Rectal smooth muscle tissue (tissue), 1 donor: ENCODE measurements around the gene PRND.
"Not testable (repeated sequence)": the region's sequence is repeated elsewhere in the genome, so short reads cannot be mapped to it uniquely, and the experiment has no call there.

Source experiments
- H3K27ac ChIP-seq: one replicate; pipeline ENCODE4 v1.7.0; 2013; ENCODE audit warnings: low read depth, low read length, inconsistent platforms
- H3K27me3 ChIP-seq: one replicate; pipeline ENCODE4 v1.7.0; 2013; ENCODE audit warnings: low read length; ENCODE audit not compliant: control insufficient read depth, insufficient read depth
- H3K36me3 ChIP-seq: one replicate; pipeline ENCODE4 v1.7.0; 2013; ENCODE audit warnings: low read length; ENCODE audit not compliant: control insufficient read depth, insufficient read depth
- H3K4me1 ChIP-seq: one replicate; pipeline ENCODE4 v1.7.0; 2013; ENCODE audit warnings: low read length; ENCODE audit not compliant: control insufficient read depth, insufficient read depth
- H3K4me3 ChIP-seq: one replicate; pipeline ENCODE4 v1.7.0; 2013; ENCODE audit warnings: low read length
- H3K9ac ChIP-seq: one replicate; pipeline ENCODE4 v1.7.0; 2013; ENCODE audit warnings: low read length

The PRND gene

GRCh38 chr20:4763261-4763660 is 41.6 kb downstream of the PRND start:
- Histone ChIP-seq H3K27me3 (no peaks in the 10 kb centered on the region), H3K4me3 (no peak overlapping the region), H3K27ac (no peak overlapping the region), H3K4me1 (no peaks in the 10 kb centered on the region), H3K9ac (no peak overlapping the region), H3K36me3 (no peaks in the 10 kb centered on the region)

DNA sequence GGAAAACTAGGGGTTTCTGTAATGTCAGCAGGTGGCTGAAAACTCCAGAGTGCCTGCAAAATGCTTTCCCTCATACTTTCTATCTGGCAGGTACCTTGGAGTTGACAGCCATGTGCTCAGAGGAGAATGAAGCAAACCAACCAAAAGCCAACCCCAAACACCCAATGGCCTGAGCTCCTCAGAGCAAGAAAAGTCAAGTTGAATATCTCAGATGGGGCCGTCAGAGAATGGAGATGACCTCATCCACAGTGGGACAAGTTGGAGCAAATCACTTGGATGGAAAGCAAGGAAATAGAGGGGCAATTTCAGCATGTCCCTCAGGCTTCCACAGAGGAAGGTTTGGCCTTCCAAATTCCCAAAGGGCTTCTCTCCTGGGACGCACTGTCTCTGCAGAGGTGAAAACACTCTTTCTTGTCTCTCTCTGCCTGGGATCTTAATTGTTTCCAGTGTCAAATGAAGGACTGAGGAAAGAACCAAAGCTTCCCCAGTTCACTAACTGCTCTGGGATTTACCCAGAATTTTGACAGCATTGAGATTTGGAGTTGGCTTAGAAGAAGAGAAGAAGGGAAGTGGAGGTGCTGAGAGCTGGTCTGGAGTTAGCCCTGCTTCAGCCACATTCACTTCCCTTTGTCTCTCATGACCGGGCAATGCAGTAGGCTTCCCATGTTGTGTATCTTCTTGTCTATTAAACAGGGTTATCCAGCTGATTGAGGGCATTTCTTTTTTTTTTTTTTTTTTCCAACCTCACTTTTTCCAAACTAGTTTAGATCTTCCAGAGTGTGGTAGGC is 42.2 kb downstream of the PRND start:
- H3K4me1 ChIP-seq: no peaks in the 10 kb centered on the region
- H3K9ac ChIP-seq: no peak overlapping the region
- H3K36me3 ChIP-seq: no peaks in the 10 kb centered on the region
- H3K4me3 ChIP-seq: no peak overlapping the region
- H3K27me3 ChIP-seq: no peaks in the 10 kb centered on the region
- no peak overlapping the region for H3K27ac ChIP-seq

- Histone ChIP-seq H3K9ac (no peak overlapping the region), H3K36me3 (no peaks in the 10 kb centered on the region), H3K27ac (no peak overlapping the region), H3K27me3 (no peaks in the 10 kb centered on the region), H3K4me1 (no peaks in the 10 kb centered on the region), H3K4me3 (no peak overlapping the region)
Measured at GRCh38 chr20:4764805-4765204, 43.1 kb downstream of the PRND start.

- H3K27ac ChIP-seq: no peak overlapping the region
- H3K27me3 ChIP-seq: no peaks in the 10 kb centered on the region
- no peaks in the 10 kb centered on the region for H3K36me3 ChIP-seq
- no peak overlapping the region for H3K4me3 ChIP-seq
- no peak overlapping the region for H3K9ac ChIP-seq
- no peaks in the 10 kb centered on the region for H3K4me1 ChIP-seq
Measured at GRCh38 chr20:4765681-4766080, 44.0 kb downstream of the PRND start.

GRCh38 chr20:4766631-4767030 is 44.9 kb downstream of the PRND start:
- Histone ChIP-seq H3K27ac (no peak overlapping the region), H3K4me3 (no peak overlapping the region), H3K9ac (no peak overlapping the region), H3K36me3 (no peaks in the 10 kb centered on the region), H3K27me3 (no peaks in the 10 kb centered on the region), H3K4me1 (no peaks in the 10 kb centered on the region)

DNA sequence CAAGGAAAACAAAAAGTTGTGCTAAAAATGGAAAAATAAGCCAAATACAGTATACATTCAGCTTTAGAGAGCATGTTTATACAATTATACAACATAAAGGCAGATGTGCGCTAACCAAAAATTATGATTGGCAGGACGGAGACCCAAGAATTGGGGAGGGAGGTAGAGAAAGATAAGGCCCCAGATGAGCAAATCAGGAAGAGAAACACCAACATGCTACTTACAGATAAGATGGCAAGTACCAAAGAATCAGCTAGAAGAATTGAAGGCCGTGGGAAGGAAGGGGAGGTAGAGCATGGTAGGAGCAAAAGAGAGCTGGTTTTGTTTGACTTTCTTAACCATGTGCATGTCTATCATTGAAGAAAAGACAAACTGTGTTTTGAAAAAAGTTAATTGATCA is 45.4 kb downstream of the PRND start:
- H3K27ac ChIP-seq: no peak overlapping the region

GRCh38 chr20:4769328-4769727 is 47.6 kb downstream of the PRND start:
- no peak overlapping the region for H3K4me3 ChIP-seq
- no peak overlapping the region for H3K27ac ChIP-seq
- peaks cover 3% of the 10 kb centered on the region for H3K4me1 ChIP-seq
- H3K9ac ChIP-seq: no peak overlapping the region
- no peaks in the 10 kb centered on the region for H3K36me3 ChIP-seq
- H3K27me3 ChIP-seq: no peaks in the 10 kb centered on the region

More for the DNA sequence above, 45.4 kb downstream of the PRND start:
- no peaks in the 10 kb centered on the region for H3K4me1 ChIP-seq
- H3K9ac ChIP-seq: no peak overlapping the region
- H3K4me3 ChIP-seq: no peak overlapping the region
- no peaks in the 10 kb centered on the region for H3K27me3 ChIP-seq
- H3K36me3 ChIP-seq: no peaks in the 10 kb centered on the region

GRCh38 chr20:4770026-4770425 is 48.3 kb downstream of the PRND start:
- no peak overlapping the region for H3K4me3 ChIP-seq
- H3K27ac ChIP-seq: no peak overlapping the region
- H3K9ac ChIP-seq: no peak overlapping the region
- H3K27me3 ChIP-seq: no peaks in the 10 kb centered on the region
- H3K36me3 ChIP-seq: no peaks in the 10 kb centered on the region
- H3K4me1 ChIP-seq: peaks cover 3% of the 10 kb centered on the region

DNA sequence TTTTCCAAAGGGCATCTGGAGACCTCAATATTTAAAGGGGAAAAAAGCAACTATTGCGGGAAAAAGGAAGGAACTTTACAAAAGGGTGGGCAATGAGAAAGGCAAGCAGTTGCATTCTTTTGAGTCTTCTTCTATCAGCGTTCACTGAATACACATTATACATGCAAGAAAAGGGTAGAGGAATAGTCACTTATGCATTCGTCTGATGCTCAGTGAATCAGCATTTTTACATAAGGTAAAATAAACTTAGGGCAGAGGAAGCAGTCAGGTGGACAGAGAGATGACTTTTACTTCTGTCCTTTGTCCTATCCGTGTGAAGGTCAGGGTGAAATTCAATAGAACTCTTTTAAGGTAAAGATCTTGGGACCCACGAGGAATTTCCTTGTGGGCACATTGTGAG is 49.3 kb downstream of the PRND start:
- Histone ChIP-seq H3K27me3 (no peaks in the 10 kb centered on the region), H3K9ac (no peak overlapping the region), H3K27ac (no peak overlapping the region), H3K4me1 (peaks cover 3% of the 10 kb centered on the region), H3K36me3 (no peaks in the 10 kb centered on the region), H3K4me3 (no peak overlapping the region)

- H3K9ac ChIP-seq: no peak overlapping the region
- no peaks in the 10 kb centered on the region for H3K27me3 ChIP-seq
- peaks cover 3% of the 10 kb centered on the region for H3K4me1 ChIP-seq
- H3K36me3 ChIP-seq: no peaks in the 10 kb centered on the region
- no peak overlapping the region for H3K27ac ChIP-seq
- H3K4me3 ChIP-seq: no peak overlapping the region
Measured at GRCh38 chr20:4772132-4772531, 50.4 kb downstream of the PRND start.

GRCh38 chr20:4773014-4773413 is 51.3 kb downstream of the PRND start:
- H3K27me3 ChIP-seq, H3K36me3 ChIP-seq, H3K4me3 ChIP-seq, H3K4me1 ChIP-seq, H3K9ac ChIP-seq, H3K27ac ChIP-seq: not testable (repeated sequence)

DNA sequence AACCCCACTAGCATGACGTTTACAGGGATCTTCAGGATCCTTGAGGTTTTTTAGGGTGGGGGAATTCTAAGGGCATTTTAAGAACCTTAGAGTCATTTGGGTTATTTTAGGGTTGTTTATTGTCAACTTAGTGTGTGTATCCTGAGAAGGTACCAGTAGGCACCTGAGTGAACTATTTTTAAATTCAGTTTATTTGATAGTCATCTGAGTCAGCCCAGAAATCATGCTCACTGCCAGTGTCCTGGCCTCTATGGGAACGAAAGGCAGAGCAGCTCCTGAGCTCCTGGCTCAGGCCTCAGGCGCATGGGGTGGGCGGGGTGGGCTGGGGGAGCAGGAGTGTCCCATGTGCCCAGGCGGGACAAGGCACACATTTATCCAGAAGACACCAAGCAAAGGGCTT is 52.0 kb downstream of the PRND start:
- H3K27me3 ChIP-seq: no peaks in the 10 kb centered on the region
- peak overlapping the region; percentile 24 for H3K27ac ChIP-seq
- no peak overlapping the region for H3K9ac ChIP-seq
- no peaks in the 10 kb centered on the region for H3K36me3 ChIP-seq
- peaks cover 3% of the 10 kb centered on the region for H3K4me1 ChIP-seq
- no peak overlapping the region for H3K4me3 ChIP-seq

DNA sequence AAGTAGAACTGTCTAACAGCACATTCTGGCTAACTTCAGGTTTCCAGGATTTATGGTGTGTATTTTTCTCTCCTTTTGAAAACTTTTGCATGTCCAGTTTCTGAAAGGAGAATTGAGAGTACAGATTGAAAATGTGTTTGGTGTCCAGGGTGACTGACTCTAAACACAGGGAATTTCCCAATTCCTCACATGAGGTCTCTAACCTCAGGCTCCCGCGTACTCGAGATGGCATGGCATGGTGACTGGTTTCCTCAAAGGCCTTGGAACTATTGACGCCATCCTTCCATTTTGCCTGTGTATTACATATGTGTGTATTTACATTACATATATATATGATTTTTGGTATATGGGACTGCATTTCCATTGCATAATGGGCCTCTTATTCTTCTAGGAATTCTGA is 52.5 kb downstream of the PRND start:
- Histone ChIP-seq H3K9ac (no peak overlapping the region), H3K27me3 (no peaks in the 10 kb centered on the region), H3K4me3 (no peak overlapping the region), H3K27ac (no peak overlapping the region), H3K36me3 (no peaks in the 10 kb centered on the region), H3K4me1 (peaks cover 3% of the 10 kb centered on the region)
